HG03159 (cell line): ENCODE results near the gene DNAJC16.

ENCODE experiments used
- ATAC-seq: cut with Tn5 transposase; IDR thresholded peaks from one replicate; pipeline ENCODE4 v1.9.1; 2021; ENCODE audit warnings: mild to moderate bottlenecking, moderate library complexity; ENCODE audit not compliant: unreplicated experiment

Gene DNAJC16

DNA sequence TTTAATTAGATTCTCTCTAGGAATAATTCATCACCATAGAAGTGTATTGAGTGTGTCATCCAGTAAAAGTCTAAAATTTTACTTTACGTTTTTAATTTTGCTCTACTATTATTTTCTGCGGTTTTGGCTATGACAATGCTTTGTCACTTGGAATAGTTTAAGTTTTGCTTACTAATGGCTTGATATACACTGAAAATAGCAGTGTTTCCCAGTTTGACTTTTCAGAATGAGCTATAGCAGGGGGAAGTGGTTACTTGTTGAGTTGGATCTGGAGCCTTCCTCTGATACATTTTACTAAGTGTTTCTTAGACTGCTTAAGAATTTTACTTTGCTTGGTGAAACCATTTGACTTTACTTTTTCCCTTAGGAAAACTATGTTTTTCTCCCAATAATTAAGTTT is 5.0 kb downstream of the DNAJC16 start:
- no peak for ATAC-seq

DNA sequence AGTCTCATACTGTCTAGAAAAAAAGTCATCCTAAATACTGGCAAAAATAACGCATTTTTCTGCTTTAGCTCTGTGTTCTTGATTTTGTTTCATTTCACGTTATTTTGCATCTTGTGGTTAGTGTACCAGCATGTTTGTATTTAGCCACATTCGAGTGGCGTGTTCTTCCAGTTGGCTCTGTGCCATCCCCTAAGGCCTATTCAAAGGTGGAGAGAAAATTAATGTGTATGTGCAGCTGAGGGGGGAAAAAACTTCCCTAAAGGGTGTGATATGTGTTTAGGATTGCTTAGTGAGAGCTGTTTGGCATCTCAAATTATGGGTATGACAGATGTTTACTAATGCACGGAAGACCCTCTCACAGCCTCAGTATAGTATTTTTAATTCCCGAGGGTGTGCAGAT is 12.1 kb downstream of the DNAJC16 start:
- no peak for ATAC-seq

GRCh38 chr1:15540186-15540585 is 13.5 kb downstream of the DNAJC16 start:
- no peak for ATAC-seq

GRCh38 chr1:15541231-15541792 is 14.7 kb downstream of the DNAJC16 start:
- ATAC-seq, result no peak

GRCh38 chr1:15542388-15543250 is 16.0 kb downstream of the DNAJC16 start:
- no peak for ATAC-seq

GRCh38 chr1:15543251-15543588 is 16.6 kb downstream of the DNAJC16 start:
- ATAC-seq, result no peak

DNA sequence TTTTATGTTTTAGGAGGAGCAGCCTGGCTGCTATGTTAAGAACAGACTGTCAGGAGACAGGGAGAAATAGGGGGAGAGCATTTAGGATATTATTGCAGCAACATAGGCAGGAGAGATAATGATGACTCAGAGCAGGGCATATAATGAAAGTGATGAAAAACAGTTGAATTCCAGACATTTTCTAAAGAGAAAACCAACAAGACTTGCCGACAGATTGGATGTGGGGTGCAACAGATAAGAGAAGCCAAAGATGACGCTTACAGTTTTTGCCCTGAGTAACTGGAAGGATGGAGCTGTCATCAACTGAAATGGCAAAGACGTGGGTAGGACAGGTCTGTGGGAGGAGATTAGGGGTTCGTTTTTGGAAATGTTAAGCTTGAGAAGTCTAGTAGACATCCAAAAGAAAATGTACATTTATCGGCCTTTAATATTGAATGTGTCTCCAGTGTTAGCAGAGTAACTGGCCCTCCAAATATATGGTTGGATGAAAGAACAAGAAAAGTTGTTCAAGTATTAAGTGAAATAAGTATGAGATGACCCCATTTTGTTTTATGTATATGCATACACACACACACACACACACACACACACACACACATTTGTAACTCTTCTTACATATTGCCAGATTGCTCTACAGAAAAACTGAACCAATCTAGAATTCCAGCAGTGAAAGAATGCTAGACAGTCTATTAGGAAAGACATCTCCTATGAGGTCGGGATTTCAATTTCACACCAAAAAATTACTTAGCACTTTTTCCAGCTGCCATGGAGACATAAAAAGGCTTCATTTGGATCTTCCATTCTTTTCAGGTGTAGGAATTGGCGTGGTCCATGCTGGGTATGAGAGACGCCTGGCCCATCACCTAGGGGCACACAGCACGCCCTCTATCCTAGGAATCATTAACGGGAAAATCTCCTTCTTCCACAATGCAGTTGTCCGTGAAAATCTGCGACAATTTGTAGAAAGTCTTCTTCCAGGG is 17.2 kb downstream of the DNAJC16 start:
- ATAC-seq, result no peak

DNA sequence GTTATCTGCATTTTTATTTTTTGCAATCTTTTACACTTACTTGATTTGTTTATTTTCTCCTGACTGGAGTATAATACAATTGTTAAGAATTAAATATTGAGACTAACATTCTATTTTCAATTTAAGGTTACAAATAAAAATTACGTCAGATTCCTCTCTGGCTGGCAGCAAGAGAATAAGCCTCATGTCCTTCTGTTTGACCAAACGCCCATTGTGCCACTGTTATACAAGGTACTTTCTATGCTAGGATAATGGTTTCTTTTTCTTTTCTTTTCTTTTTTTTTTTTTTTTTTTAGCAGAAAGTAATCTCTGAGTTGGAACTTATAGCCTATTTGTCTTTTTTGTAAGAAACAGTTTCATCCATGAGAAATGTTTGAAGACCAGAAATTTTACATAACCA is 20.0 kb downstream of the DNAJC16 start:
- ATAC-seq, result no peak

- ATAC-seq, result no peak
Measured at GRCh38 chr1:15550573-15550972, 23.9 kb downstream of the DNAJC16 start.

GRCh38 chr1:15557008-15557407 is 30.4 kb downstream of the DNAJC16 start:
- no peak for ATAC-seq

DNA sequence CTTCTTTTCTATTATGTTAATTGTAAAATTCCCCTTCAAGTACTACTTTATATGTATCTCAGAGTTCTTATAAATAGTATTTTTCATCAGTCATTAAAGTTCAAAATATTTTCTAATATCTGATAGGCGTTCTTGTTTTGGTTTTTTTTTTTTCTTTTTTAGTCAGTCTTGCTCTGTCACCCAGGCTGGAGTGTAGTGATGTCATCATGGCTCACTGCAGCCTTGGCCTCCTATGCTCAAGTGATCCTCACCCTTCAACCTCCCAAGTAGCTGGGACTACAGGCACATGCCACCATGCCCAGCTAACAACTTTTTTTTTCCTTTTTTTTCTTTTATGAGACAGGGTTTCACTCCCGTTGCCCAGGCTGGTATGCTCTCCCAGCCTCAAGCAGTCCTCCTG is 30.9 kb downstream of the DNAJC16 start:
- ATAC-seq, result no peak

GRCh38 chr1:15558516-15558915 is 31.9 kb downstream of the DNAJC16 start:
- ATAC-seq, result no peak

GRCh38 chr1:15559189-15559810 is 32.7 kb downstream of the DNAJC16 start:
- no peak for ATAC-seq

- no peak for ATAC-seq
Measured at GRCh38 chr1:15568387-15569073, 41.9 kb downstream of the DNAJC16 start.

DNA sequence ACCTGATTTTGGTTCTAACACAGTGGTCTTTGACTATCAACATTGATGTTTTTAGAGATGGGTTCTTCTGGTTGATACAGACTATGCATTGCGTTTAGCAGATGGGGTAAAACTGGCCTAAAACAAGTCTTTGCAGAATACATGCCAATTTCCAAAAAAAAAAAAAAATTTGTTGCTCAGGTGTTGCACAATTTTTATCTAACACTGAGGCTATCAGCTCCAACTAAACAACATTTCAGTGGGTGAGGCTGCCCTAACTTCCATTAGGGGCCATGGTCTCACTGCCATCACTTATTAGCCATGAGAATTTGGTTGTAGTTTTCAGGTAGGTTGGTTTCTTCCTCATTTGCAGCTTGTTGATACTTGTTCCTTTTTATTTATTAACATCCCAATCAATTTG is 44.2 kb downstream of the DNAJC16 start:
- ATAC-seq, result no peak

DNA sequence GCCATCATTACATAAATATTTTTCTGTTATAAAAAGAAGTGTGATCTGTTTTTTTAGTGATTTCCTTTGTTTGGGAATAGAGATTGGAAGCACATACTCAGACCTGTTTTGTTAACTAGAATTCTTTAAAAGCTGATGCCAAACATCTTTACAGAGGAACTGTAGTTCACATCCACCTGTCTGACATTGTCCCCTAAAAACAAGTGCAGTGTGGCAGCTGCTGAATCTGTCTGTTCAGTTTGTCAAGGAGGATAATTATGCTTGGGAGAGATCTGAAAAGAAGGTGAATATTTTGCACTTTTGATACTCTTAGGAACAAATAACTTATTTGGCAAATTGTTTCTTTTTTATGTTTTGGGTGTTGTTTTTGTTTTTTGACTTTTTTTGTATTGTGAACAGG is 44.6 kb downstream of the DNAJC16 start:
- ATAC-seq, result no peak

GRCh38 chr1:15573477-15573876 is 46.8 kb downstream of the DNAJC16 start:
- ATAC-seq, result no peak

GRCh38 chr1:15574741-15575140 is 48.1 kb downstream of the DNAJC16 start:
- no peak for ATAC-seq

GRCh38 chr1:15575549-15576150 is 49.0 kb downstream of the DNAJC16 start:
- no peak for ATAC-seq

DNA sequence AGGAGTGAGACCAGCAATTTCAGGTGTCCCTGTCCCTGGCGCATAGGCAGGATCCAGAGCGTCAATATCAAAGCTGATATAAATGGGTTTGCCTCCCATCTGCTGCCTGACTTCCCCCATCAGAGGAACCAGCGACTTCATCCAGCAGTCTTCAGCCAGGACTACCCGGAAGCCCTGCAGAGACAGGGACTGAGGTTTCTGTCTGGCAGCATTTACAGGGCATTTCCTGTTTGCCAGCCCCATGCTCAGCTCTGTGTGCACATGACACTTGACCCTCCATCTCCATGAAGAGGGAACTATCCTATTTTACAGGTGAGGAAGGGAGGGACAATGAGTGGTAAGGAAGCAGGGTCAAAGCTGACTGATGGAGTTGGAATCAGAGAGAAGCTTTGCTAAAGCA is 51.0 kb downstream of the DNAJC16 start:
- no peak for ATAC-seq
